HG03095 (cell line): ENCODE data around the gene TANGO2.
A peak's percentile ranks its signal among the peaks of the same experiment; 100 is the strongest.
"Not testable (repeated sequence)": the region's sequence is repeated elsewhere in the genome, so short reads cannot be mapped to it uniquely, and the experiment has no call there.

Experiments
- ATAC-seq: cut with Tn5 transposase; IDR thresholded peaks from one replicate; pipeline ENCODE4 v1.9.1; 2021; ENCODE audit warnings: moderate library complexity; ENCODE audit not compliant: unreplicated experiment

The TANGO2 gene

DNA sequence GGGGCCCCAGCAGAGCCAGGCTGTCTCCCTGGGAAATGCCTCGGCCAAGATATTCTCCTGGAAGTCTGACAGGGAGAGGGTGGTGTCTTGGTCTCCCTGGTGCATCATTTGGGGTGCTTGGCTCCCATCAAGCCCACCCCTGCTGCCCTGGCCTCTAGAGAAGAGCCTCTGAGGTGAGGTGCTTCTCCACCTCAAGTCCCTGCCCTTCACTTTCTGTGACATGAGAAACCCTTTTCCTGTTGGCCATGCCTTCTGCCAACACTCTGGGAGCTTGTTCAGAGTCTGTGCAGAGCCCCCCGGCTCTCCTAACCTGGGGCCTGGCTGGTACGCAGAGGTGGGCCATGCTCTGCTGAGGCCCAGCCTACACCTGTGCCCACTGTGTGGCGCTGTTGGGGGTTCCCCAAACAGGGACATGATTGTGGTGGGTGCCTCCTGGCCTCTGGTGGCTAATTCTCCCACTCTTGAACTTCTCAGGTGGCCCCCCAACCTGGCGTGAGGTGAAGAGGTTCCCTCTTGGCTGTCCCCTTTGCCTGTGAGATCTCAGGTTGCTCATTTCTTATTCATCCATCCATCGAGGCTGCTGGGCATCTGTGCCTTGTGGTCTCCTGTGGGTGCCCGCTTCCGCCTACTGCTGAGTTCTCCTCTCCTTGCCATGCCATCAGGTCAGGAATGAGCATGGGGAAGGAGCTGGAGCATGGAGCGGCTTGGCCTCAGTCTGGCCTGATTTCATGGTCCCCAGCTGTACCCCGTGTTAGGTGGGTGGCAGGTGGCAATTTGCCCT lies 40.0 kb downstream of the TANGO2 start:
- ATAC-seq: no peak

- no peak for ATAC-seq
Observed at GRCh38 chr22:20061481-20061861, 40.6 kb downstream of the TANGO2 start.

DNA sequence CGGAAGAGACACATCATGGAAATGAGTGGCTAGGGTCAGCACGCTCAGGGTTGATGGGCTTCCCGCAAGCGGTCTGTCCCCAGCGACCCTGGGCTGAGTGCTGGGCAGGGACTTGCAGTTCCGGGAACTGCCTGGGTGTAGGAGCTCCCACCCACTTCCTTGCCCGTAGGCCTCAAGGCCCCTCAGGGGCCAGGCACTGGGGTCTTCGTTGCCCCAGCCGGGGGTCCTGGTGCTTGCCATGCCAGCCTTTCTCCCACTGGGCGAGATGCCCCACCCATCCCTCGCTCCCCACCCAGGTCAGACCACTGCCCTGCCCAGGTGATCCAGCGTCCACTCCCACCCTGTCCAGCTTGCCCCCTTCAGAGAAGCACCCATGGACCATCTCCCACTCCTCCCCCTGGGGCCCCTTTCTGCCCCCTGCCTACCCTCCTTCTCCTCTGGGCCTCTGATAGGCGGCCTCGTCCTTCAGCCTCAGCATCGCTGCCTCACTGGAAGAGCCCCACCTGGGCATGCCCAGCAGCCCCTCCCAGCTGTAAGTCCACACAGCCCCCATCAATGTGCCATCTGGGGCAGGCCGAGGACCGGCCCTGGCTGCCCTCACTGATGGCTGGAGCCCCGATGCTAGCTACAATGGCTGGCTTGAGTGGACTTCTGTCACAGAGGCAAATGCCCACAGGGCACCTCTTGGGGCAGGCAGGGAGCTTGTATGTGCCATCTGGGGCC lies 41.3 kb downstream of the TANGO2 start:
- no peak for ATAC-seq

- ATAC-seq: no peak
Observed at GRCh38 chr22:20062766-20063083, 41.8 kb downstream of the TANGO2 start.

GRCh38 chr22:20063271-20064139 lies 42.6 kb downstream of the TANGO2 start:
- ATAC-seq: no peak

DNA sequence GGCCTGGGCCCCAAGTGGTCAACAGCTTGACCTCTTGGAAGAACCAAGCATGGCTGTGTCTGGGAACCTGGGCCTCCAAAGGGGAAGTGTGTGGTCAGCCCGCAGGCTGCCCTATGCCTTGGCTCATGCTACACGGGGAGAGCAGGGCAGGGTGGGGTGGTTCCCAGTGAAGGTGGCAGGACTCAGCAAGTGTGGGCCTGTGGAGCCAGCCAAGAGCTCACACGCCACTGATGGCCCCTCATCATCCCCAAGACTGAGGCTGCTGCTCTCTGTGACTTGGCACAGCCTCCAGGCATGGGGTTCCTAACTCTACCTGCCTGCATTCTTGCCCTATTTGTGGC lies 43.2 kb downstream of the TANGO2 start:
- no peak for ATAC-seq

DNA sequence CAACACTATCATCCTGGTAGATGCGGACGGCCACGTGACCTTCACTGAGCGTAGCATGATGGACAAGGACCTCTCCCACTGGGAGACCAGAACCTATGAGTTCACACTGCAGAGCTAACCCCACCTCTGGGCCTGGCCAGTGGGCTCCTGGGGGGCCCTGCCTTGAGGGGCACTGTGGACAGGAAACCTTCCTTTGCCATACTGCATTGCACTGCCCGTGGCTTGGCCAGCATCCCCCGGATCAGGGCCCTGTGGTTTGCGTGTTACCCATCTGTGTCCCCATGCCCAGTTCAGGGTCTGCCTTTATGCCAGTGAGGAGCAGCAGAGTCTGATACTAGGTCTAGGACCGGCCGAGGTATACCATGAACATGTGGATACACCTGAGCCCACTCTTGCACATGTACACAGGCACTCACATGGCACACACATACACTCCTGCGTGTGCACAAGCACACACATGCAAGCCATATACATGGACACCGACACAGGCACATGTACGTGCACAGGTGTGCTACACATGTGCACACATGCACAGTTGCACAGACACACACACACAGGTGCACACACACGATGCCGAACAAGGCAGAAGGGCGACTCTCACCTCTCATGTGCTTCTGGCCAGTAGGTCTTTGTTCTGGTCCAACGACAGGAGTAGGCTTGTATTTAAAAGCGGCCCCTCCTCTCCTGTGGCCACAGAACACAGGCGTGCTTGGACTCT lies 43.8 kb downstream of the TANGO2 start:
- ATAC-seq: no peak

GRCh38 chr22:20065896-20066616 lies 45.1 kb downstream of the TANGO2 start:
- no peak for ATAC-seq

GRCh38 chr22:20066617-20067383 lies 45.9 kb downstream of the TANGO2 start:
- no peak for ATAC-seq

DNA sequence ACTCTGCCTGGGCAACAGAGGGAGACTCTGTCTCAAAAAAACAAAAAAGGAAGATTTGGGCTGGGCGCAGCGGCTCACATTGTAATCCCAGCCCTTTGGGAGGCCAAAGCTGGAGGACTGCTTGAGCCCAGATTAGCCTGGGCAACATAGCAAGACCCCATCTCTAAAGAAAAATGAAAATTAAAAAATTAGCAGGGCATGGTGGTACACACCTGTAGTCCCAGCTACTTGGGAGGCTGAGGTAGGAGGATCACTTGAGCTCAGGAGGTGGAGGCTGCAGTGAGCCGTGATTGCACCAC lies 46.4 kb downstream of the TANGO2 start:
- not testable (repeated sequence) for ATAC-seq

DNA sequence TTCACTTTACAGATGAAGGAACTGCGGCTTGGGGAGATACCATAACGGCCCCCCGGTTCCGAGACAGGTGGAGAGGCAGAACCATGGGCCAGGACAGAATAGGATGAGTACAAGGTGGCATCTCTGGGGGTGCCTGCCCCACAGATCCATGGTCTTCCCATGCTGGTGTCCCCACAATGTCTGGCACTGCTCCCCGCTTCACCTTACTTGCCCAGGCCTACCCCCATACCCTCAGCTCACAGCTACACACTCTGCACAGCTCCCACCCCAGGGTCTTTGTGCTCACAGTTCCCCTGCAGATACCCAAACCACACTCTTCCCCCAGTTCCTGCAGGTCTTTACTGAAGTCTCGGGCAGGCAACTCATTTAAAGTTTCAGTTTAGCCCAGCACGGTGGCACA lies 47.7 kb downstream of the TANGO2 start:
- ATAC-seq: no peak

- ATAC-seq: no peak
Observed at GRCh38 chr22:20069331-20070042, 48.6 kb downstream of the TANGO2 start.

GRCh38 chr22:20071524-20071972 lies 50.6 kb downstream of the TANGO2 start:
- ATAC-seq: no peak

GRCh38 chr22:20076627-20077172 lies 55.8 kb downstream of the TANGO2 start:
- no peak for ATAC-seq

GRCh38 chr22:20079745-20080444 lies 59.0 kb downstream of the TANGO2 start, which contains the start of gene DGCR8:
Gene DGCR8, plus strand, starts transcription at chr22:20080241. Its CDS starts 5,723 bp downstream, at chr22:20085964.
- ATAC-seq: peak; percentile 62

DNA sequence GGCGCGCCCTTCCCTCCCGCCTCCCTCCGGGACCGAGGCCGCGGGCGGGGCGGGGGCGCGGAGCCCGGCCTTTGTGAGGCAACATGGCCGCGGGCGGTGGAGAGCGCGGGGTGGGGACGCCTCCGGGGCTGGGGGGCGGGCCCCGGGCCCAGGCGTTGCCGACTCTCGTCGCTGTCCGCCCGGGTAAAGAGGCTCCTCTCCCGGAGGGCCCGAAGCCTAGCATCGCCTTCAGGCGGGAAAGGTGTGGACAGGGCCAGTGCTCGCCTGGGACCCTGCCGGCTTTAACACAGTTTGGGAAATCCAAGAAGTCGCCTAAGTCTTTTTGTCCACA lies 59.5 kb downstream of the TANGO2 start:
- ATAC-seq: peak; percentile 49

- ATAC-seq: no peak
Observed at GRCh38 chr22:20080776-20081654, 60.1 kb downstream of the TANGO2 start.
